Osteoblast (primary cell): ENCODE measurements around the gene DTL. TPM values are rescaled to one million over a fixed set of nuclear protein-coding genes. Genes with fewer than 3 reads are reported as not detected.

Experiments used
- DNase-seq: peaks from one replicate; pipeline ENCODE4 v3.0.0; 2011; ENCODE audit warnings: low spot score, mixed read lengths; ENCODE audit not compliant: insufficient read length; ENCODE audit errors: missing footprints
- H2AFZ ChIP-seq: 2 replicates; pipeline ENCODE4 v1.6.0; 2011; ENCODE audit warnings: mild to moderate bottlenecking, low read length
- H3K27ac ChIP-seq: 2 replicates; pipeline ENCODE4 v1.5.1; 2011; ENCODE audit warnings: mild to moderate bottlenecking, low read depth, low read length, moderate library complexity
- H3K27me3 ChIP-seq: 2 replicates; pipeline ENCODE4 v1.6.0; 2012; ENCODE audit warnings: mild to moderate bottlenecking, control low read depth, inconsistent platforms, low read length, moderate library complexity; ENCODE audit not compliant: insufficient read depth
- H3K36me3 ChIP-seq: 2 replicates; pipeline ENCODE4 v1.5.1; 2011; ENCODE audit warnings: mild to moderate bottlenecking, low read length, control low read depth, moderate library complexity; ENCODE audit not compliant: insufficient read depth
- H3K4me1 ChIP-seq: 2 replicates; pipeline ENCODE4 v1.5.1; 2011; ENCODE audit warnings: mild to moderate bottlenecking, low read length, control low read depth, moderate library complexity; ENCODE audit not compliant: insufficient read depth
- H3K4me2 ChIP-seq: 2 replicates; pipeline ENCODE4 v1.6.0; 2011; ENCODE audit warnings: mild to moderate bottlenecking, low read length; ENCODE audit not compliant: insufficient read depth
- H3K4me3 ChIP-seq: fragments of 200-600 bp; sonication (generic); 3 replicates; pipeline ENCODE4 v1.5.1; 2012; ENCODE audit warnings: mild to moderate bottlenecking, low read length, inconsistent platforms; ENCODE audit not compliant: insufficient read depth
- H3K79me2 ChIP-seq: 2 replicates; pipeline ENCODE4 v1.6.0; 2012; ENCODE audit warnings: mild to moderate bottlenecking, low read length, control low read depth, inconsistent platforms; ENCODE audit not compliant: insufficient read depth
- H3K9me3 ChIP-seq: 2 replicates; pipeline ENCODE4 v1.5.1; 2011; ENCODE audit warnings: low read depth, low read length, control low read depth
- H4K20me1 ChIP-seq: 2 replicates; pipeline ENCODE4 v1.6.0; 2012; ENCODE audit warnings: mild to moderate bottlenecking, low read length, control low read depth; ENCODE audit not compliant: insufficient read depth
- CTCF ChIP-seq: IDR thresholded peaks from 2 replicates; pipeline ENCODE4 v1.5.1; 2011; ENCODE audit warnings: mild to moderate bottlenecking, low read depth, low read length, moderate library complexity; ENCODE audit errors: extremely low read depth
- total RNA-seq: library from RNA; depleted of rRNA; stranded (reverse); fragments of >200 nt; gene quantifications from 2 replicates; pipeline ENCODE4 v1.2.3, GENCODE V29; 2012

DTL gene
- total RNA-seq, 1 donor: 2.9 TPM

GRCh38 chr1:212045981-212046380 is 10.4 kb downstream of the DTL start:
- H3K36me3 ChIP-seq: peaks cover 3% of the 10 kb centered on the region

GRCh38 chr1:212053993-212054392 is 18.4 kb downstream of the DTL start:
- peaks cover 20% of the 10 kb centered on the region for H3K36me3 ChIP-seq
- H3K79me2 ChIP-seq: no peaks in the 10 kb centered on the region
- H4K20me1 ChIP-seq: no peaks in the 10 kb centered on the region
- TF ChIP-seq CTCF: no peak
- H3K4me3 ChIP-seq: no peak overlapping the region
- H3K27me3 ChIP-seq: no peaks in the 10 kb centered on the region
- H3K4me2 ChIP-seq: no peak overlapping the region
- H2AFZ ChIP-seq: peak overlapping the region; percentile 92
- no peak overlapping the region for H3K27ac ChIP-seq
- H3K4me1 ChIP-seq: no peaks in the 10 kb centered on the region
- no peak for DNase-seq
- no peaks in the 10 kb centered on the region for H3K9me3 ChIP-seq

More at GRCh38 chr1:212045981-212046380, 10.4 kb downstream of the DTL start:
- Histone ChIP-seq H3K4me1 (peaks cover 10% of the 10 kb centered on the region), H3K27me3 (no peaks in the 10 kb centered on the region), H3K27ac (no peak overlapping the region), H3K4me2 (no peak overlapping the region), H3K9me3 (no peaks in the 10 kb centered on the region), H4K20me1 (no peaks in the 10 kb centered on the region), H3K79me2 (peaks cover 23% of the 10 kb centered on the region), H2AFZ (no peak overlapping the region), H3K4me3 (no peak overlapping the region)
- no peak for TF ChIP-seq CTCF
- DNase-seq: no peak

- Histone ChIP-seq H3K27ac (no peak overlapping the region), H3K79me2 (no peaks in the 10 kb centered on the region), H3K36me3 (peaks cover 18% of the 10 kb centered on the region), H3K4me1 (no peaks in the 10 kb centered on the region), H3K27me3 (no peaks in the 10 kb centered on the region), H3K4me2 (no peak overlapping the region), H3K4me3 (no peak overlapping the region), H4K20me1 (no peaks in the 10 kb centered on the region), H3K9me3 (no peaks in the 10 kb centered on the region), H2AFZ (no peak overlapping the region)
- DNase-seq: no peak
- TF ChIP-seq CTCF: no peak
These were observed 19.8 kb downstream of the DTL start for GRCh38 chr1:212055333-212055732.

- no peak overlapping the region for H3K4me3 ChIP-seq
- DNase-seq: peak; percentile 39
- H3K79me2 ChIP-seq: no peaks in the 10 kb centered on the region
- no peaks in the 10 kb centered on the region for H3K4me1 ChIP-seq
- TF ChIP-seq CTCF: no peak
- no peaks in the 10 kb centered on the region for H4K20me1 ChIP-seq
- H3K9me3 ChIP-seq: no peaks in the 10 kb centered on the region
- H3K27me3 ChIP-seq: no peaks in the 10 kb centered on the region
- H3K4me2 ChIP-seq: no peak overlapping the region
- H3K27ac ChIP-seq: no peak overlapping the region
- H2AFZ ChIP-seq: no peak overlapping the region
- H3K36me3 ChIP-seq: peaks cover 3% of the 10 kb centered on the region
These were observed 25.3 kb downstream of the DTL start for GRCh38 chr1:212060632-212061472.
